ENCODE results near the gene EPHB4. TPM values are rescaled to one million over a fixed set of nuclear protein-coding genes. Genes with fewer than 3 reads are reported as not detected.
"Not testable (repeated sequence)": the region's sequence is repeated elsewhere in the genome, so short reads cannot be mapped to it uniquely, and the experiment has no call there.

Gene EPHB4
- polyA plus RNA-seq, 5 donors: 79.7 to 112 (median 93.4) TPM

DNA sequence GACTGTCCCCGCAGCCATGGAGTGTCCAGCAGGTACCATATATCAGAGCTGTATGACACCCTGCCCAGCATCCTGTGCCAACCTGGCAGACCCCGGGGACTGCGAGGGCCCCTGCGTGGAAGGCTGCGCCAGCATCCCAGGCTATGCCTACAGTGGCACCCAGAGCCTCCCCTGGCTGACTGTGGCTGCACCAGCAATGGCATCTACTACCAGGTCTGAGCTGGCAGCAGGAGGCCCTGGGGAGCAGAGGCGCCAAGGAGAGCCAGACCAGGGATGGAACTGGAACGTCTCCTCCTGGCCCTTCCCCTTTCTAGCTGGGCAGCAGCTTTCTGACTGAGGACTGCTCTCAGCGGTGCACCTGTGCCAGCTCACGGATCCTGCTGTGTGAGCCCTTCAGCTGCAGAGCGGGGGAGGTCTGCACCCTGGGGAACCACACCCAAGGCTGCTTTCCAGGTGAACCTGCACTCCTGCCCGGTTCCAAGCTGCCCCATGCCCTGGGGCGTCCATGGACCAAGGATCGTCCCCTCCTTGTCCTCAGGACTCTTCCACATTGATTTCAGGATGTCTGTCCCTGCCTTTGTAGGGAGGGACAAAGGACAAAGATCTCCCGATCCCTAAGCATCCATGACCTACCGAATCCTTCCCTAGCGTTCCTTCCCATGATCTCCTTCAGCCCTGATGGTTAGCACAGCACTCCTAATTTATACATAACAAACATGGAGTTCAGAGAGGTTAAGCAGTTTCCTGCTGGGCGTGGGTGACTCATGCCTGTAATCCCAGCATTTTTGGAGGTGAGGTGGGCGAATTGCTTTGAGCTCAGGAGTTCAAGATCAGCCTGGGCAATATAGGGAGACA lies 33.3 kb downstream of the EPHB4 start:
- no peak for DNase-seq

DNA sequence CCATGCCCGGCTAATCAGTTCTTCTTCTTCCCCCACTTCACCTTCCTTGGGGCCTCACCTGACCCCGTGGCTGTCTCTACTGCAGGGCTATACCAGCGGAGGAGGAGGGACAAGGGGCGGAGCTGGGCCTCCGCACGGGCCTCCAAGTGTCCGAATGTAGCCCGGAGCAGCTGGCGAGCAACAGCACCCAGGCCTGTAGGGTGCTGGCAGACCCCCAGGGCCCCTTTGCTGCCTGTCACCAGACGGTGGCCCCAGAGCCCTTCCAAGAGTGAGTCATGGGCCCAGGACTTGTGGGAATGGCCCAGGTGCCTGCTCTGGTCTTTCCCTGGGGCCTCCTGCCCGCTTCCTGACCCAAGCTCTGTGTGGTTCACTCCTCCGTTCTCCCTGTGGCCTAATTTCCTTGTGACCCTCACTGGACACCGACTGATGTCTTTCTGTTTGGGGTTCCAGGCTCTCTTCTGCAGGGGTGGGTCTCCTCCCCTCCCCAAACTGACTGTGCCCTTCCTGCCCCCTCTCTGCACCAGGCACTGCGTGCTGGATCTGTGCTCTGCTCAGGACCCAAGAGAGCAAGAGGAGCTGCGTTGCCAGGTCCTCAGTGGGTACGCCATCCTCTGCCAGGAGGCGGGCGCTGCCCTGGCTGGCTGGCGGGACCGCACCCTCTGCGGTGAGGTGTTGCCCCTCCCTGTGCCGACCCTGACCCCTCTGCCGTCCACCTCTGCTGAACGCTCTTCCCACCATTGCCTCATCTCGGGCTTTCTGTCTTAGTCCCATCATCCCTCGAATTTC lies 35.2 kb downstream of the EPHB4 start:
- DNase-seq: no peak

- DNase-seq: no peak
Measured at GRCh38 chr7:100789055-100789454, 38.3 kb downstream of the EPHB4 start.

DNA sequence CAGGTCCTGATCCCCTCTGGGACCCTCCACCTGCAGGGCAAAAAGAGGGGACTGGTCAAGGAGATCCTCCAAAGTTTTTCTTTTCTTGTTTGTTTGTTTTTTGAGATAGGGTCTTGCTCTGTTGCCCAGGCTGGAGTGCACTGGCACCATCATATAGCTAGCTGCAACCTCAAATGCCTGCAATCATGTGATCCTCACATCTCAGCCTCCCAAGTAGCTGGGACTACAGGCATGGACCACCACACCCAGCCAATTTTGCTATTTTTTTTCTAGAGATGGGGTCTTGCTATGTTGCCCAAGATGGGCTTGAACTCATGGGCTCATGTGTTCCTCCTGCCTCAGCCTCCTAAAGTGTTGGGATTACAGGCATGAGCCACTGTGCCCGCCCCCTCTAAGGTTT lies 41.0 kb downstream of the EPHB4 start:
- DNase-seq: no peak

DNA sequence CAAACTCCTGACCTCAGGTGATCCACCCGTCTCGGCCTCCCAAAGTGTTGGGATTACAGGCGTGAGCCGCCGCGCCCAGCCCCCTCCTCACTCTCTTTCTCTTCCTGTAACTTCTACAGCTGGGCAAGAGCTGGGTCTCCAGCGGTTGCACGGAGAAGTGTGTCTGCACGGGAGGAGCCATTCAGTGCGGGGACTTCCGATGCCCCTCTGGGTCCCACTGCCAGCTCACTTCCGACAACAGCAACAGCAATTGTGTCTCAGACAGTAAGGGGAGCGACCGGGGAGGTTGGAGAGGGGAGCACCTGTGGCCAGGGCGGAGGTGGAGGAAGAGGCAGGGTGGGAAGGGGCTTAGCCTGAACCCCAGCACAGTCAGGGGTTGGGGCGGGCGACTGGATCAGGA lies 41.4 kb downstream of the EPHB4 start:
- DNase-seq: no peak

- DNase-seq: no peak
Measured at GRCh38 chr7:100783804-100784203, 43.5 kb downstream of the EPHB4 start.

GRCh38 chr7:100781255-100781654 lies 46.1 kb downstream of the EPHB4 start:
- DNase-seq: no peak

- no peak for DNase-seq
Measured at GRCh38 chr7:100779359-100779758, 48.0 kb downstream of the EPHB4 start.

- no peak for DNase-seq
Measured at GRCh38 chr7:100778061-100778621, 49.2 kb downstream of the EPHB4 start.

- no peak for DNase-seq
Measured at GRCh38 chr7:100773491-100773890, 53.8 kb downstream of the EPHB4 start.

- DNase-seq: no peak
Measured at GRCh38 chr7:100768784-100769183, 58.5 kb downstream of the EPHB4 start.

GRCh38 chr7:100765250-100765649 lies 62.1 kb downstream of the EPHB4 start:
- DNase-seq: no peak

- DNase-seq: no peak
Measured at GRCh38 chr7:100764841-100765240, 62.5 kb downstream of the EPHB4 start.

DNA sequence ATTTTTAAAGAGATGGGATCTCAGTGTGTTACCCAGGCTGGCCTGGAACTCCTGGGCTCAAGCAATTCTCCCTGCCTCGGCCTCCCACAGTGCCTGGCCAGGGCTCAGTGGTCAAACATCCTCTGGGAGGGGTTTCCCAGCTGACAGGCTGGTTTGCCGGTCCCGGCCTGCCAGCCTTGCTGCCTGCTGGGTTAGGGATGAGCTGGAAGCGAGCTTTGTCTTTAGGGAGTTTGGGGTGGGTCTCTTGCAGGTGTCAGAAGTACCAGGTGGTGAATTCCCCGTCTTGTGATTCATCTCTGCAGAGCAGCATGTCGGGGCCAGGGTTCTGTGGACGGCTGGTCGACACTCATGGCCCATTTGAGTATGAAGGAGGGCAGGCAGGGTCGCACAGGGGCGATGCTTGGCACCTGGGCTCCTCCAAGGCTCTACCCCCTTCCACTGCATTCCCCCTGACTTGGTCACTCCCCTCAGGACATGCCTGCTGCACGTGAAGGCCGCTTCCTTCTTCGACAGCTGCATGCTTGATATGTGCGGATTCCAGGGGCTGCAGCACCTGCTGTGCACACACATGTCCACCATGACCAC lies 63.7 kb downstream of the EPHB4 start:
- DNase-seq: no peak

DNA sequence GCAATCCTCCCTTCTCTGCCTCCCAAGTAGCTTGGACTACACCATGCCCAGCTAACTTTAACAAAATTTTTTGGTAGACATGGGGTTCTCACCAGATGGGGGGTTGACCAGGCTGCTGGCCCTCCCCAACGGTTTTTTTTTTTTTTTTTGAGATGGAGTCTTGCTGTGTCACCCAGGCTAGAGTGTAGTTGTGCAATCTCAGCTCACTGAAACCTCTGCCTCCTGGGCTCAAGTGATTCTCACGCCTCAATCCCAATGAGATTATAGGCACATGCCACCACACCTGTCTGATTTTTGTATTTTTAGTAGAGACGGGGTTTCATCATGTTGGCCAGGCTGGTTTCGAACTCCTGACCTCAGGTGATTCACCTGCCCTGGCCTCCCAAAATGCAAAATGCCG lies 64.5 kb downstream of the EPHB4 start:
- not testable (repeated sequence) for DNase-seq

- no peak for DNase-seq
Measured at GRCh38 chr7:100759357-100760171, 67.8 kb downstream of the EPHB4 start.

DNA sequence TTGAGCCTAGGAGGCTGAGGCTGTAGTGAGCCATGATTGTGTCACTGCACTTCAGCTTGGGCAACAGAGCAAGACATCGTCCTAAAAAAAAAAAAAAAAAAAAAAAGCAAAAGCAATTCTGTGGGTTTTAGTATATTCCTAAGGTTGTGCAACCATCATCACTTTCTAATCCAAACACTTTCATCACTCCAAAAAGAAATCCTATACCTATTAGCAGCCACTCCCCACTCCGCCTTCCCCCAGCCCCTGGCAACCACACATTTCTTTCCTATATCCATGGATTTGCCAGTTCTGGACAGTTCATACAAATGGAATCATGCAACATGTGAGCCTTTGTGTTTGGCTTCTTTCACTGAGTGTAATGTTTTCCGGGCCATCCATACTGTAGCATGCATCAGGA lies 73.6 kb downstream of the EPHB4 start:
- no peak for DNase-seq

- no peak for DNase-seq
Measured at GRCh38 chr7:100752994-100753393, 74.3 kb downstream of the EPHB4 start.

Measured in right lung (tissue), 5 donors.